GM12878 (cell line): ENCODE measurements around the gene NOVA1. TPM values are rescaled to one million over a fixed set of nuclear protein-coding genes. Genes with fewer than 3 reads are reported as not detected.

Experiments
- ATAC-seq: fragments of 200-7000 bp; cut with Tn5 transposase; 3 replicates; pipeline ENCODE4 v1.9.1; 2020; ENCODE audit warnings: mild to moderate bottlenecking, moderate library complexity
- BruUV-seq: library from RNA; stranded (reverse); fragments of 400-500 nt; replicated peaks from 2 replicates; lab custom pipeline; 2021; lab: Mats Ljungman, UMichigan
- CTCF ChIA-PET: fragments of 300-600 bp; sonication (Branson Sonifier 250); formaldehyde crosslinking; extraction: SDS; loops from one replicate; lab custom pipeline; 2021; ENCODE audit warnings: inconsistent platforms; lab: Yijun Ruan, JAX
- POLR2A ChIA-PET: fragments of 350-600 bp; formaldehyde crosslinking; extraction: SDS; loops from one replicate; lab custom pipeline; 2021; ENCODE audit warnings: inconsistent platforms; lab: Charles Lee
- RAD21 ChIA-PET: fragments of 300-600 bp; sonication (Branson Sonifier 250); formaldehyde crosslinking; loops from one replicate; lab custom pipeline; 2023; ENCODE audit warnings: antibody characterized with exemption; ENCODE audit not compliant: unreplicated experiment; lab: Charles Lee
- SMC1A ChIA-PET: fragments of 300-600 bp; sonication (Branson Sonifier 250); formaldehyde crosslinking; loops from one replicate; lab custom pipeline; 2023; ENCODE audit not compliant: unreplicated experiment, uncharacterized antibody; lab: Charles Lee
- DNase-seq: peaks from one replicate; pipeline ENCODE4 v3.0.0-alpha.2; 2011; ENCODE audit warnings: low read depth, low spot score
- FAIRE-seq: peaks from 3 replicates; lab custom pipeline; 2011; peaks lifted over from hg19 to GRCh38; lab: Jason Lieb, UNC
- H2AFZ ChIP-seq: 2 replicates; pipeline ENCODE4 v1.6.0; 2011; ENCODE audit warnings: low read depth, low read length, control low read depth; ENCODE audit not compliant: control insufficient read depth
- H3K27ac ChIP-seq: 2 replicates; pipeline ENCODE4 v1.5.1; 2011; ENCODE audit warnings: control low read depth; ENCODE audit not compliant: control insufficient read depth, insufficient read depth
- H3K27me3 ChIP-seq, 2 experiments: replicated peaks in 1 of 2; 2 replicates each; pipeline versions ENCODE4 v1.6.0 to v1.6.1; 2011; ENCODE audit warnings: low read length in 1 of 2; ENCODE audit not compliant: control insufficient read depth in 2 of 2, insufficient read depth in 2 of 2
- H3K36me3 ChIP-seq, 2 experiments: 2 replicates each; pipeline ENCODE4 v1.5.1; 2011; ENCODE audit warnings: low read length in 1 of 2; ENCODE audit not compliant: control insufficient read depth in 2 of 2, insufficient read depth in 2 of 2
- H3K4me1 ChIP-seq: 2 replicates; pipeline ENCODE4 v1.6.1; 2011; ENCODE audit warnings: mild to moderate bottlenecking, low read length, moderate library complexity, mixed read lengths; ENCODE audit not compliant: control insufficient read depth, insufficient read depth
- H3K4me2 ChIP-seq: 2 replicates; pipeline ENCODE4 v1.6.0; 2011; ENCODE audit warnings: control low read depth; ENCODE audit not compliant: control insufficient read depth, insufficient read depth
- H3K4me3 ChIP-seq: fragments of 200-600 bp; sonication (generic); 2 replicates; pipeline ENCODE4 v1.5.1; 2016
- H3K79me2 ChIP-seq: 2 replicates; pipeline ENCODE4 v1.6.0; 2011; ENCODE audit warnings: low read length; ENCODE audit not compliant: control insufficient read depth, insufficient read depth
- H3K9ac ChIP-seq: 2 replicates; pipeline ENCODE4 v1.8.0; 2011; ENCODE audit warnings: low read length, control low read depth, mixed read lengths; ENCODE audit not compliant: control insufficient read depth, insufficient read depth
- H3K9me3 ChIP-seq: replicated peaks from 3 replicates; pipeline ENCODE4 v1.5.1; 2011; ENCODE audit warnings: mild to moderate bottlenecking, low read length; ENCODE audit not compliant: control insufficient read depth, insufficient read depth
- H4K20me1 ChIP-seq: 2 replicates; pipeline ENCODE4 v1.6.0; 2011; ENCODE audit not compliant: control insufficient read depth, insufficient read depth
- BCLAF1 ChIP-seq: fragments of 450-650 bp; IDR thresholded peaks from 2 replicates; pipeline ENCODE4 v1.6.1; 2017; ENCODE audit warnings: antibody characterized with exemption, mild to moderate bottlenecking, moderate library complexity
- CHD2 ChIP-seq: IDR thresholded peaks from 2 replicates; pipeline ENCODE4 v1.6.1; 2011; ENCODE audit warnings: low read depth, low read length, improper control_type of control experiment, borderline replicate concordance
- CREB1 ChIP-seq: IDR thresholded peaks from 2 replicates; pipeline ENCODE4 v1.6.1; 2012; ENCODE audit warnings: low read depth, mild to moderate bottlenecking, inconsistent platforms
- FOS ChIP-seq: IDR thresholded peaks from 3 replicates; pipeline ENCODE4 v1.6.1; 2011; ENCODE audit warnings: borderline replicate concordance; ENCODE audit not compliant: insufficient read length; ENCODE audit errors: extremely low read depth
- GABPA ChIP-seq: IDR thresholded peaks from 2 replicates; pipeline ENCODE4 v1.6.1; 2014; ENCODE audit warnings: antibody characterized with exemption, low read depth, mild to moderate bottlenecking, inconsistent platforms
- NR2C2 ChIP-seq: IDR thresholded peaks from 2 replicates; pipeline ENCODE4 v1.6.1; 2011; ENCODE audit warnings: borderline replicate concordance, low read depth; ENCODE audit not compliant: control insufficient read depth, insufficient read length
- PML ChIP-seq: IDR thresholded peaks from 2 replicates; pipeline ENCODE4 v1.6.1; 2012; ENCODE audit warnings: low read length, inconsistent platforms
- RFX5 ChIP-seq: IDR thresholded peaks from 2 replicates; pipeline ENCODE4 v1.6.1; 2011; ENCODE audit warnings: low read depth, low read length, improper control_type of control experiment
- TCF3 ChIP-seq: IDR thresholded peaks from 2 replicates; pipeline ENCODE4 v1.6.1; 2012; ENCODE audit warnings: low read depth, mild to moderate bottlenecking, low read length, borderline replicate concordance; ENCODE audit not compliant: insufficient read depth
- USF1 ChIP-seq: IDR thresholded peaks from 2 replicates; pipeline ENCODE4 v1.6.1; 2011; ENCODE audit warnings: borderline replicate concordance, low read depth, mild to moderate bottlenecking, moderate library complexity, mixed read lengths, low read length; ENCODE audit not compliant: insufficient read depth; ENCODE audit errors: extremely low read length
- ZZZ3 ChIP-seq: IDR thresholded peaks from 2 replicates; pipeline ENCODE4 v1.6.1; 2011; ENCODE audit warnings: low read depth; ENCODE audit not compliant: control insufficient read depth, insufficient read length
- WGBS: methylation state at CpG from one replicate; pipeline ENCODE4 v1.1.6; 2016; ENCODE audit warnings: low lambda C conversion rate; ENCODE audit not compliant: insufficient replicate concordance, insufficient coverage; ENCODE audit errors: missing lambda C conversion rate; 5-methylcytosine and 5-hydroxymethylcytosine counted together
- in situ Hi-C: fragments of 300-500 bp; cut with MboI; formaldehyde crosslinking; loops from 9 replicates; pipeline ENCODE4 v1.14.3; 2018; ENCODE audit warnings: mixed read lengths
- intact Hi-C: fragments of 100-400 bp; cut with micrococcal nuclease; formaldehyde crosslinking; loops from one replicate; pipeline ENCODE4 v1.14.2; 2022; ENCODE audit not compliant: unreplicated experiment
- polyA plus RNA-seq, 11 experiments: library from polyadenylated mRNA; depleted of rRNA in 4 of 11; unstranded in 6 of 11; stranded (reverse) in 5 of 11; fragments of >200 nt; fragmentation: Nextera tagmentation in 4 of 11; fragmentation: Illumina TruSeq in 1 of 11; extraction: Ambion mirVana in 4 of 11; extraction: Trizol in 1 of 11; gene quantifications; 1 replicate in 1 of 11; 2 replicates in 10 of 11; pipeline versions ENCODE4 v1.2.1 to v1.2.3, GENCODE V29; 2011 to 2016; ENCODE audit warnings: inconsistent platforms in 2 of 11, missing spikeins in 2 of 11, low read depth in 1 of 11
- total RNA-seq, 4 experiments: library from RNA; depleted of rRNA in 3 of 4; stranded (reverse); fragments of >200 nt in 3 of 4; fragmentation: Illumina TruSeq in 1 of 4; extraction: Trizol in 1 of 4; gene quantifications; 2 replicates each; pipeline versions ENCODE4 v1.2.1 to v1.2.3, GENCODE V29; 2013 to 2021

NOVA1 gene
- total and polyA plus RNA-seq, 10 of the 15 experiments (the other 5 are each of a cell fraction or from before 2014, with no cell fraction given) = 0.05 to 0.41 TPM; not detected in 8

GRCh38 chr14:26597071-26597588 lies 703 bp downstream of the NOVA1 start:
- no TSS peak for BruUV-seq
- Histone ChIP-seq H3K27me3 (no peaks in the 10 kb centered on the region), H3K27ac (no peak overlapping the region), H2AFZ (no peak overlapping the region), H3K36me3 (no peaks in the 10 kb centered on the region), H3K79me2 (no peaks in the 10 kb centered on the region), H4K20me1 (no peaks in the 10 kb centered on the region), H3K9me3 (no peaks in the 10 kb centered on the region; the same call in 2 of the 3 replicates), H3K4me3 (no peak overlapping the region), H3K4me2 (no peak overlapping the region), H3K4me1 (no peaks in the 10 kb centered on the region), H3K9ac (no peak overlapping the region)
- ATAC-seq (no peak), FAIRE-seq (no peak), DNase-seq (no peak)
- RAD21 ChIA-PET = no interaction called here
- TF ChIP-seq TCF3 (no peak), ZZZ3 (no peak), CREB1 (no peak), BCLAF1 (no peak), RFX5 (no peak), CHD2 (no peak), FOS (no peak), PML (no peak), NR2C2 (no peak), USF1 (no peak), GABPA (no peak)
- CTCF ChIA-PET = no interaction called here
- POLR2A ChIA-PET = no interaction called here
- in situ Hi-C loops (no loop called here), intact Hi-C loops (no loop called here)
- WGBS = 30% methylated on average over 9 of the region's 33 CpGs
- SMC1A ChIA-PET = no interaction called here
